GM12892 (cell line): ENCODE results near the gene CNTNAP2.

Source experiments
- POLR2AphosphoS5 ChIP-seq: IDR thresholded peaks from 2 replicates; pipeline ENCODE4 v1.6.1; 2011; ENCODE audit warnings: low read depth, low read length, control low read depth
- TAF1 ChIP-seq: IDR thresholded peaks from 2 replicates; pipeline ENCODE4 v1.6.1; 2011; ENCODE audit warnings: low read depth, mild to moderate bottlenecking, control low read depth, low read length, borderline replicate concordance

- TF ChIP-seq TAF1 (no peak), POLR2AphosphoS5 (no peak)
Measured at GRCh38 chr7:148325208-148325607, 2208.6 kb downstream of the CNTNAP2 start.
